ENCODE results near the gene FCRL3.
"Not testable (repeated sequence)": the region's sequence is repeated elsewhere in the genome, so short reads cannot be mapped to it uniquely, and the experiment has no call there.

FCRL3 gene

GRCh38 chr1:157700732-157701131, at the start of gene FCRL3:
Gene FCRL3 (minus strand): TSS chr1:157700769. CDS start chr1:157700489, 280 bp downstream.
- no peak for FAIRE-seq
- DNase-seq (ENCODE audit: insufficient read length, low spot score) = no peak
- no peak for TF ChIP-seq POLR2A (IDR thresholded peaks at IDR 0.05; ENCODE audit: low read depth, low read length)

GRCh38 chr1:157748262-157748817, 47.8 kb upstream of the FCRL3 start:
- no peak for DNase-seq (ENCODE audit: insufficient read length, low spot score)
- TF ChIP-seq POLR2A (IDR thresholded peaks at IDR 0.05; ENCODE audit: low read depth, low read length) = no peak
- FAIRE-seq = no peak

- no peak for TF ChIP-seq POLR2A (IDR thresholded peaks at IDR 0.05; ENCODE audit: low read depth, low read length)
- FAIRE-seq (no peak), DNase-seq (ENCODE audit: insufficient read length, low spot score) (no peak)
Measured at GRCh38 chr1:157739229-157739901, 38.8 kb upstream of the FCRL3 start.

GRCh38 chr1:157735991-157736390, 35.4 kb upstream of the FCRL3 start:
- FAIRE-seq; DNase-seq (ENCODE audit: insufficient read length, low spot score): not testable (repeated sequence)

GRCh38 chr1:157734321-157734720, 33.8 kb upstream of the FCRL3 start:
- DNase-seq (ENCODE audit: insufficient read length, low spot score) = no peak
- no peak for TF ChIP-seq POLR2A (IDR thresholded peaks at IDR 0.05; ENCODE audit: low read depth, low read length)
- no peak for FAIRE-seq

GRCh38 chr1:157732755-157733154, 32.2 kb upstream of the FCRL3 start:
- FAIRE-seq (no peak), DNase-seq (ENCODE audit: insufficient read length, low spot score) (no peak)
- TF ChIP-seq POLR2A (IDR thresholded peaks at IDR 0.05; ENCODE audit: low read depth, low read length) = no peak

- no peak for TF ChIP-seq POLR2A (IDR thresholded peaks at IDR 0.05; ENCODE audit: low read depth, low read length)
- DNase-seq (ENCODE audit: insufficient read length, low spot score) = no peak
- no peak for FAIRE-seq
Measured at GRCh38 chr1:157725221-157725577, 24.6 kb upstream of the FCRL3 start.

GRCh38 chr1:157724537-157725220, 24.1 kb upstream of the FCRL3 start:
- TF ChIP-seq POLR2A (IDR thresholded peaks at IDR 0.05; ENCODE audit: low read depth, low read length) = no peak
- FAIRE-seq = no peak
- no peak for DNase-seq (ENCODE audit: insufficient read length, low spot score)

GRCh38 chr1:157723157-157723556, 22.6 kb upstream of the FCRL3 start:
- no peak for DNase-seq (ENCODE audit: insufficient read length, low spot score)
- no peak for FAIRE-seq
- no peak for TF ChIP-seq POLR2A (IDR thresholded peaks at IDR 0.05; ENCODE audit: low read depth, low read length)

- no peak for FAIRE-seq
- TF ChIP-seq POLR2A (IDR thresholded peaks at IDR 0.05; ENCODE audit: low read depth, low read length) = no peak
- DNase-seq (ENCODE audit: insufficient read length, low spot score) = no peak
Measured at GRCh38 chr1:157721985-157722384, 21.4 kb upstream of the FCRL3 start.

- DNase-seq (ENCODE audit: insufficient read length, low spot score) (no peak), FAIRE-seq (no peak)
- no peak for TF ChIP-seq POLR2A (IDR thresholded peaks at IDR 0.05; ENCODE audit: low read depth, low read length)
Measured at GRCh38 chr1:157715736-157716135, 15.2 kb upstream of the FCRL3 start.

- FAIRE-seq = no peak
- DNase-seq (ENCODE audit: insufficient read length, low spot score) = no peak
- TF ChIP-seq POLR2A (IDR thresholded peaks at IDR 0.05; ENCODE audit: low read depth, low read length) = no peak
Measured at GRCh38 chr1:157711802-157712201, 11.2 kb upstream of the FCRL3 start.

- TF ChIP-seq POLR2A (IDR thresholded peaks at IDR 0.05; ENCODE audit: low read depth, low read length) = no peak
- DNase-seq (ENCODE audit: insufficient read length, low spot score) (no peak), FAIRE-seq (no peak)
Measured at GRCh38 chr1:157704878-157705277, 4.3 kb upstream of the FCRL3 start.

GRCh38 chr1:157703981-157704380, 3.4 kb upstream of the FCRL3 start:
- FAIRE-seq = no peak
- no peak for DNase-seq (ENCODE audit: insufficient read length, low spot score)
- no peak for TF ChIP-seq POLR2A (IDR thresholded peaks at IDR 0.05; ENCODE audit: low read depth, low read length)

- FAIRE-seq (no peak), DNase-seq (ENCODE audit: insufficient read length, low spot score) (no peak)
- no peak for TF ChIP-seq POLR2A (IDR thresholded peaks at IDR 0.05; ENCODE audit: low read depth, low read length)
Measured at GRCh38 chr1:157702308-157702825, 1.8 kb upstream of the FCRL3 start.
